ENCODE data around the gene SPEM1. TPM values are rescaled to one million over a fixed set of nuclear protein-coding genes. Genes with fewer than 3 reads are reported as not detected.
A peak's percentile ranks its signal among the peaks of the same experiment; 100 is the strongest.

The SPEM1 gene
- total and polyA plus RNA-seq, 7 experiments from 2014 or later, result not detected

- Histone ChIP-seq H3K36me3 (ENCODE audit: control insufficient read depth in 2 of 3, insufficient read depth in 3 of 3, low read length in 3 of 3) (peaks cover 0 to 62% (median 10%) of the 10 kb centered on the region in 3 experiments), H3K27ac (ENCODE audit: low read depth, low read length) (no peak overlapping the region), H3K4me1 (ENCODE audit: control insufficient read depth in 2 of 2, insufficient read depth in 2 of 2, low read length in 2 of 2) (no peaks in the 10 kb centered on the region), H3K4me3 (ENCODE audit: low read length) (no peak overlapping the region), H3K27me3 (ENCODE audit: control insufficient read depth in 2 of 2, insufficient read depth in 2 of 2, low read length in 2 of 2) (no peaks in the 10 kb centered on the region), H3K9me3 (ENCODE audit: control insufficient read depth in 2 of 3, low read length in 3 of 3) (no peaks in the 10 kb centered on the region)
- ATAC-seq, result no peak
- peaks cover 0 to 17% (median 4%) of the 10 kb centered on the region in 5 donors for H3K36me3 Mint-ChIP-seq
- POLR2A ChIA-PET, result interaction anchor here (1.7 to 2.8 kb wide), 2 partner anchors 10 to 29 kb away, joined by 4 to 16 read pairs; no protein-coding TSS in a partner anchor
- no peak for DNase-seq
- CTCF ChIA-PET, result interaction anchor here (1.1 kb wide), 1 partner anchor 49 kb away, joined by 3 read pairs; no protein-coding TSS in a partner anchor
- no peaks in the 10 kb centered on the region for H3K27me3 Mint-ChIP-seq
- H3K9me3 Mint-ChIP-seq, result peaks cover 0 to 2% (median 0%) of the 10 kb centered on the region in 11 donors
- intact Hi-C loops (cut with micrococcal nuclease), result no loop called here
- peak overlapping the region in 1 of 9 donors; percentile 52 for H3K27ac Mint-ChIP-seq
- H3K4me1 Mint-ChIP-seq, result peaks cover 0 to 23% (median 11%) of the 10 kb centered on the region in 7 donors
- no peak overlapping the region for H3K4me3 Mint-ChIP-seq
Measured at GRCh38 chr17:7465597-7466275, 45.6 kb downstream of the SPEM1 start.

GRCh38 chr17:7466318-7466638 is 46.2 kb downstream of the SPEM1 start:
- ATAC-seq (no peak), DNase-seq (no peak)
- CTCF ChIA-PET, result interaction anchor here (1.1 to 1.4 kb wide), 2 partner anchors 10 to 48 kb away, joined by 3 to 4 read pairs; no protein-coding TSS in a partner anchor
- POLR2A ChIA-PET, result interaction anchor here (1.0 to 2.8 kb wide), 5 partner anchors 10 to 82 kb away, joined by 4 to 16 read pairs (median 5); partner anchors contain the start of gene TMEM256
- H3K4me1 ChIP-seq (ENCODE audit: control insufficient read depth in 2 of 2, insufficient read depth in 2 of 2, low read length in 2 of 2), result no peaks in the 10 kb centered on the region
- no peaks in the 10 kb centered on the region for H3K9me3 ChIP-seq (ENCODE audit: control insufficient read depth in 2 of 3, low read length in 3 of 3)
- no peak overlapping the region for H3K27ac ChIP-seq (ENCODE audit: low read depth, low read length)
- Mint-ChIP-seq H3K36me3 (peaks cover 0 to 12% (median under 1%) of the 10 kb centered on the region in 5 donors), H3K4me1 (peaks cover 1 to 21% (median 13%) of the 10 kb centered on the region in 7 donors), H3K9me3 (peaks cover 0 to 2% (median 0%) of the 10 kb centered on the region in 11 donors), H3K27ac (peak overlapping the region in 1 of 9 donors; percentile 42), H3K4me3 (no peak overlapping the region), H3K27me3 (no peaks in the 10 kb centered on the region)
- H3K4me3 ChIP-seq (ENCODE audit: low read length), result no peak overlapping the region
- H3K36me3 ChIP-seq (ENCODE audit: control insufficient read depth in 2 of 3, insufficient read depth in 3 of 3, low read length in 3 of 3), result peaks cover 0 to 62% (median 12%) of the 10 kb centered on the region in 3 experiments
- intact Hi-C loops (cut with micrococcal nuclease), result no loop called here
- no peaks in the 10 kb centered on the region for H3K27me3 ChIP-seq (ENCODE audit: control insufficient read depth in 2 of 2, insufficient read depth in 2 of 2, low read length in 2 of 2)

- H3K27ac Mint-ChIP-seq, result peak overlapping the region in 5 of 9 donors; percentile 26 to 49 (median 33)
- H3K36me3 Mint-ChIP-seq, result peaks cover 0 to 10% (median 0%) of the 10 kb centered on the region in 5 donors
- H3K36me3 ChIP-seq (ENCODE audit: control insufficient read depth in 2 of 3, insufficient read depth in 3 of 3, low read length in 3 of 3), result peaks cover 0 to 58% (median 12%) of the 10 kb centered on the region in 3 experiments
- H3K4me3 ChIP-seq (ENCODE audit: low read length), result no peak overlapping the region
- ATAC-seq, result peak; percentile 72
- no peaks in the 10 kb centered on the region for H3K9me3 Mint-ChIP-seq
- H3K27me3 ChIP-seq (ENCODE audit: control insufficient read depth in 2 of 2, insufficient read depth in 2 of 2, low read length in 2 of 2), result no peaks in the 10 kb centered on the region
- intact Hi-C loops (cut with micrococcal nuclease), result no loop called here
- CTCF ChIA-PET, result interaction anchor here (1.1 to 1.4 kb wide), 2 partner anchors 9 to 48 kb away, joined by 3 to 4 read pairs; no protein-coding TSS in a partner anchor
- DNase-seq, result no peak
- H3K9me3 ChIP-seq (ENCODE audit: control insufficient read depth in 2 of 3, low read length in 3 of 3), result no peaks in the 10 kb centered on the region
- no peak overlapping the region for H3K27ac ChIP-seq (ENCODE audit: low read depth, low read length)
- POLR2A ChIA-PET, result interaction anchor here (0.7 to 2.8 kb wide), 6 partner anchors 9 to 82 kb away, joined by 3 to 16 read pairs (median 4); partner anchors contain the start of gene TMEM256
- peaks cover 0 to under 1% of the 10 kb centered on the region in 2 donors for H3K4me1 ChIP-seq (ENCODE audit: control insufficient read depth in 2 of 2, insufficient read depth in 2 of 2, low read length in 2 of 2)
- H3K4me1 Mint-ChIP-seq, result peaks cover 6 to 25% (median 17%) of the 10 kb centered on the region in 7 donors
- no peaks in the 10 kb centered on the region for H3K27me3 Mint-ChIP-seq
- H3K4me3 Mint-ChIP-seq, result peak overlapping the region in 1 of 10 donors; percentile 51
Measured at GRCh38 chr17:7466639-7467341, 46.7 kb downstream of the SPEM1 start.

- no peaks in the 10 kb centered on the region for H3K27me3 Mint-ChIP-seq
- intact Hi-C loops (cut with micrococcal nuclease), result no loop called here
- H3K27me3 ChIP-seq (ENCODE audit: control insufficient read depth in 2 of 2, insufficient read depth in 2 of 2, low read length in 2 of 2), result no peaks in the 10 kb centered on the region
- H3K4me3 Mint-ChIP-seq, result no peak overlapping the region
- H3K36me3 Mint-ChIP-seq, result peaks cover 0 to 10% (median 0%) of the 10 kb centered on the region in 5 donors
- ChIA-PET POLR2A (interaction anchor here (0.7 to 2.8 kb wide), 4 partner anchors 9 to 64 kb away, joined by 3 to 16 read pairs (median 5); partner anchors contain the start of gene TMEM256), CTCF (interaction anchor here (1.4 kb wide), 1 partner anchor 8 kb away, joined by 4 read pairs; no protein-coding TSS in a partner anchor)
- no peak for ATAC-seq
- peaks cover 10 to 30% (median 20%) of the 10 kb centered on the region in 7 donors for H3K4me1 Mint-ChIP-seq
- peaks cover 0 to 4% of the 10 kb centered on the region in 2 donors for H3K4me1 ChIP-seq (ENCODE audit: control insufficient read depth in 2 of 2, insufficient read depth in 2 of 2, low read length in 2 of 2)
- no peaks in the 10 kb centered on the region for H3K9me3 ChIP-seq (ENCODE audit: control insufficient read depth in 2 of 3, low read length in 3 of 3)
- DNase-seq, result no peak
- H3K27ac Mint-ChIP-seq, result peak overlapping the region in 2 of 9 donors; percentile 33 to 63
- no peak overlapping the region for H3K27ac ChIP-seq (ENCODE audit: low read depth, low read length)
- no peak overlapping the region for H3K4me3 ChIP-seq (ENCODE audit: low read length)
- H3K36me3 ChIP-seq (ENCODE audit: control insufficient read depth in 2 of 3, insufficient read depth in 3 of 3, low read length in 3 of 3), result peaks cover 0 to 51% (median 12%) of the 10 kb centered on the region in 3 experiments
- no peaks in the 10 kb centered on the region for H3K9me3 Mint-ChIP-seq
Measured at GRCh38 chr17:7467498-7467897, 47.4 kb downstream of the SPEM1 start.

- CTCF ChIA-PET, result interaction anchor here (0.5 kb wide), 1 partner anchor 45 kb away, joined by 3 read pairs; no protein-coding TSS in a partner anchor
- ATAC-seq, result no peak
- no peak for DNase-seq
- intact Hi-C loops (cut with micrococcal nuclease), result no loop called here
- peaks cover 0 to 43% (median 8%) of the 10 kb centered on the region in 3 experiments for H3K36me3 ChIP-seq (ENCODE audit: control insufficient read depth in 2 of 3, insufficient read depth in 3 of 3, low read length in 3 of 3)
- H3K4me1 ChIP-seq (ENCODE audit: control insufficient read depth in 2 of 2, insufficient read depth in 2 of 2, low read length in 2 of 2), result peaks cover 0 to 4% of the 10 kb centered on the region in 2 donors
- no peaks in the 10 kb centered on the region for H3K27me3 ChIP-seq (ENCODE audit: control insufficient read depth in 2 of 2, insufficient read depth in 2 of 2, low read length in 2 of 2)
- Mint-ChIP-seq H3K27me3 (no peaks in the 10 kb centered on the region), H3K4me3 (no peak overlapping the region), H3K4me1 (peaks cover 10 to 36% (median 20%) of the 10 kb centered on the region in 7 donors), H3K9me3 (no peaks in the 10 kb centered on the region), H3K27ac (peak overlapping the region in 2 of 9 donors; percentile 38 to 43), H3K36me3 (peaks cover 0 to 8% (median 0%) of the 10 kb centered on the region in 5 donors)
- POLR2A ChIA-PET, result interaction anchor here (2.8 to 3.7 kb wide), 2 partner anchors 8 to 11 kb away, joined by 16 to 21 read pairs; partner anchors contain the start of gene ZBTB4
- H3K27ac ChIP-seq (ENCODE audit: low read depth, low read length), result no peak overlapping the region
- no peaks in the 10 kb centered on the region for H3K9me3 ChIP-seq (ENCODE audit: control insufficient read depth in 2 of 3, low read length in 3 of 3)
- no peak overlapping the region for H3K4me3 ChIP-seq (ENCODE audit: low read length)
Measured at GRCh38 chr17:7468290-7468689, 48.2 kb downstream of the SPEM1 start.

GRCh38 chr17:7468804-7469389 is 48.8 kb downstream of the SPEM1 start:
- intact Hi-C loops (cut with micrococcal nuclease), result no loop called here
- Mint-ChIP-seq H3K27ac (peak overlapping the region in 1 of 9 donors; percentile 38), H3K4me3 (no peak overlapping the region), H3K4me1 (peaks cover 10 to 42% (median 20%) of the 10 kb centered on the region in 7 donors), H3K36me3 (peaks cover 0 to 8% (median 0%) of the 10 kb centered on the region in 5 donors), H3K27me3 (no peaks in the 10 kb centered on the region), H3K9me3 (no peaks in the 10 kb centered on the region)
- Histone ChIP-seq H3K9me3 (ENCODE audit: control insufficient read depth in 2 of 3, low read length in 3 of 3) (no peaks in the 10 kb centered on the region), H3K4me1 (ENCODE audit: control insufficient read depth in 2 of 2, insufficient read depth in 2 of 2, low read length in 2 of 2) (peaks cover 0 to 4% of the 10 kb centered on the region in 2 donors), H3K36me3 (ENCODE audit: control insufficient read depth in 2 of 3, insufficient read depth in 3 of 3, low read length in 3 of 3) (peaks cover 0 to 37% (median 8%) of the 10 kb centered on the region in 3 experiments), H3K4me3 (ENCODE audit: low read length) (no peak overlapping the region), H3K27me3 (ENCODE audit: control insufficient read depth in 2 of 2, insufficient read depth in 2 of 2, low read length in 2 of 2) (no peaks in the 10 kb centered on the region), H3K27ac (ENCODE audit: low read depth, low read length) (no peak overlapping the region)
- POLR2A ChIA-PET, result interaction anchor here (3.7 kb wide), 1 partner anchor 11 kb away, joined by 21 read pairs; the partner anchor contains the start of gene ZBTB4
- DNase-seq (no peak), ATAC-seq (no peak)
- CTCF ChIA-PET, result interaction anchor here (0.5 kb wide), 1 partner anchor 45 kb away, joined by 3 read pairs; no protein-coding TSS in a partner anchor

All from naive thymus-derived CD4-positive, alpha-beta T cell (primary cell).